NCI-H82 treated with DMSO at 0.1 percent for 48 hours (cell line): ENCODE results near the gene BNC2.

Experiments used
- DNase-seq: peaks from one replicate; lab custom pipeline; 2025; ENCODE audit not compliant: unreplicated experiment; lab: John Stamatoyannopoulos, UW

BNC2 gene

DNA sequence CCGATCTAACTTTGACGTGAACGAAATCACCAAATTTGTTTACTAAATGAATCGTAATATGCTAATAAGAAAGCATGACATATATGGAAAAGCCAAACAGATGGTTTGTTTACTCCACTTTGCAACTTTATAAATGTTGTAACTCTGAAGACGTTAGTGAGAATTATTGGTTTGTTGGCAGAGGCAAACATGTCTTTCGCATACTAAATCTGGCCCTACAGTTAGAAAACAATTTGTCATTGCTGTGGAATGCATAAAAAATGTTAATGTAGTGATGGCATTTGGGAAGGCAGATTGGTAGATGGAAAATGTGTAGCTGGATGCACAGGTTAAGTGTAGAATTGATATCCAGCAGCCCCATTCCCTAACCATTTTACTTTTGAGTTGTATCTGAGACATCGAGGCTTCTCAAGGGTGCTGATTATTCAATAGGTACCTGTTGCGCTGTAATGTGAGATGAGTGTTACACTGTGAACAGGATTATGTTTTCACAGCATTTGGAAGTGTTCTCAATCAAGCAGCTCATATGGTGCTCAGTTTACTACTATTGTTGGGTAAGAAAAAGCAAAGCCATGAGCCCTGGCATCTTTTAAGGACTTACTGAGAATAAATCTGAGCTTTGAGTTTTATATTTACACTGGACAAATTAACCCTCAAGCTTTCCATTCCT is 444.8 kb downstream of the BNC2 start:
- DNase-seq = no peak

- DNase-seq = no peak
Measured at GRCh38 chr9:16422114-16422513, 448.4 kb downstream of the BNC2 start.

GRCh38 chr9:16421532-16421931 is 448.9 kb downstream of the BNC2 start:
- DNase-seq = no peak

DNA sequence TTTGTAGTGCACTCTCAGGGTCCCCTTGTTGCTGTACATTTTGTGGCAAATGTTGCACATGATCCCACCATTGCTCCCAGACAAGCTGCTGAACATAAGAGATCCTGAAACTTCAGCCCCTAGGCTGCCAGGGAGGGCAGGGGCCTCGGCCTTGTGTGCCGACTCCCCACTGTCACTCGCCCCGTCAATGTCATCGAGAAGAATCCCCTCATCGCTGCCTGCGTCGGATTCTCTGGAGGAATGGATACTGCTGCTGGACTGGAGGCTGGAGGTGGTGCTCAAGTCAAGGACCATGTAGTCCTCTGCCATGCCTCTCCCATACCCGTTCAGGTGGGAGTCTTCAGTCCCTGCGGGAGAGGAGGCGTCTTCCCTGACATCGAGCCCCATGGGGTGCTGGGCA is 451.3 kb downstream of the BNC2 start:
- DNase-seq = no peak

- DNase-seq = no peak
Measured at GRCh38 chr9:16418721-16419120, 451.7 kb downstream of the BNC2 start.

DNA sequence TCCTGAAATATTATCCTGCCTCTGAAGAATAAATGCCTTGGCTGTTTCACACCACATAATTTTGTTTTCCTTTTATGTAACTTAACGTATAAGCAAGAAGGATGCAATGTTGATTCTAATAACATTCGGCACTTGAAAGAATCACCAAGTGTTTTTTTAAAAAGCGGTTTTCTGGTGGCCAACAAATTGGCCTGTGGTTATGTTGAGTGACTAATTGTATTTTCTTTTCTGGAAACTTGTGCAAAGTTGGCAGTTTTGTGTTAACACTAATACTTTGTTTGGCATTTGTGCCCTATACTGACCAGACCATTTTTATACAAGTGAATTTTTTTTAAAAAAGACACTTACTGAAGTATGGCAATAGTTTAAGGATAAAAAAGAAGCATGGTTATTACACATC is 452.7 kb downstream of the BNC2 start:
- no peak for DNase-seq

GRCh38 chr9:16417161-16417560 is 453.3 kb downstream of the BNC2 start:
- no peak for DNase-seq

DNA sequence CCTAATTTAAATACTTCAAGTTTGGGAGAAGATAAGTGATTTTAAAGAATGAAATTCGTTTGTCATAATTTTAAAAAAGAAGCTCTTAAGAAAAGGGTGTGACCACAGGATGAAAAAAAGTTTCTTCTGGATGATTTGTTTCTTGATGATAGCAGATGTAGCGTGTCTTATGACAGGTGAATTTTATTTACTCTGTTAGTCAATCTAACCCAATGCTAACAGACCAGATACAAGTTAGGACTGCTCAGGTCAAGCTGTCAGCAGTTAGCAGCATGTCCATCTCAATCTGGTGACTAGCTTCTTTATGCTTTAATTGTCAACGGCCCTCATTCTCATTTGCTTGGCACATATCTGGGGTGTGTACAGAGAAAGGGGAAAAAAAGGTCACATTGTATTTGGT is 456.0 kb downstream of the BNC2 start:
- DNase-seq = no peak

GRCh38 chr9:16413509-16414016 is 456.9 kb downstream of the BNC2 start:
- no peak for DNase-seq

DNA sequence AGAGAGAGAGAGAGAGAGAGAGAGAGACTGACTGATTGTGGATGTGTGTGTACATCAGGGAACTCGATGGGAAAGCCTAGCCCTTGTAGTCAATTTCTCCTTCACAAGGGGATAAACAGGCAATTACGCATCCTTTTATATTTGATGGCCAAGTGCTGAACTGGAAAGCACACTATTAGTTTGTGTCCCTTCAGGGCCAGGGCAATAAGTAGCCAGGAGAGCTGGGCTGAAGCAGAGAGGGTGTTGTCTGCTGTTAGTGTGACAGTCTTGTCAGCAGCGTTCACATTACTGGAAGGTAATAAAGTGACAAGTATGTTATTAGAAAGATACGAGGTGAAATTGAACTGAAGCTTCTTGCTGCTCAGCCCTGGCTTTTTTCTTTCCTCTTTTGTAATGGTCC is 457.7 kb downstream of the BNC2 start:
- no peak for DNase-seq

GRCh38 chr9:16411311-16411710 is 459.2 kb downstream of the BNC2 start:
- no peak for DNase-seq

- no peak for DNase-seq
Measured at GRCh38 chr9:16410601-16411280, 459.7 kb downstream of the BNC2 start.

DNA sequence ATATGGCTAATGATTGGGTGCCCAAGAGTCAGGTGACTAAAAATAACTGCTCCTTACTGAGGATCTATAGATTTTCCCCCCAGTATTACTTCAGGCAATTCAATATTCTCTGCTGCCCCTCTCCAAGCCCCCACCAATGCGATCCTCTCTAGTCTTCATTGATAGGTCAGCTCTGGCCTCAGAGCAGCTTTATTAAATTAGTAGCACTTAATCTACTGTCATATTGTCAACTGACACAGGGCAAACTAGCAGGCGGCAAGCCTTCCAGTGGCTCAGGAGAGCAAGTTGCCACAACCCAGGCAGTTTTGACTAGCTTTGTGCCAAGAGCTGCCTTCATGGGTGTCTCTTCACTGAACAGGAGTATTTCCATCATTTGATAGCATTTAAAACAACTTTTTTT is 462.9 kb downstream of the BNC2 start:
- DNase-seq = no peak

DNA sequence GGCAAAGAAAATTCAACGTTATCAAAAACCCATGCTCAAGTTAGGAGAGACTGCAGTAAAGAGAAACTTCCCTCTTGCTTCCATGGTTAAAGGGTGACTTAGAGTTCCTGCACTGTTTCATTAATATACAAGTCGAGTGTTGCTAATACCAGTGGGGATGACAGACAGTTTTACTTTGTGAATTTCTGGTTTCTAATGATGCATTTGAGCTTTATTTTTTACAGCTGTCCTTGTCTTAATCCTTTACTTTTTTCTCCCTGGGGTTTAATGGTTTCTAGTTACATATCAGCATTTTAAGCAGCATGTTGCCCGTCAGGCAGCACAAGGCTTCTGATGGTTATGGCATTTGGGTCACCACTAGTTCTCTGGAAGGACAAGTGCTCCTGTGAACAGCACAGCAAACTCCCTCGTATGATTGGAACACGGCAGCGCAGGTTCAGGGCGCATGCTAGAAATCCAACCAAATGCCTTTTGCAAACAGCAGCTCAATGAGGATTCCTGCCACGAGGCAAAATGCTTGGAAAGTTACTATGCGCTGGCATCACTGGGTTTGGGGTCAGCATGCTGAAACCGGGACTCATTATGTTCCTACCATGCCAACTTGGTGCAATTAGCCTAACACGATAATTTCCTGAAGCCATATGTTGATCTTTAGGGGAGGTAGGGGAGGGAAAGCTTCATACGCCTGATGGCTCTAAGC is 463.8 kb downstream of the BNC2 start:
- no peak for DNase-seq

GRCh38 chr9:16405421-16405820 is 465.0 kb downstream of the BNC2 start:
- DNase-seq = no peak

DNA sequence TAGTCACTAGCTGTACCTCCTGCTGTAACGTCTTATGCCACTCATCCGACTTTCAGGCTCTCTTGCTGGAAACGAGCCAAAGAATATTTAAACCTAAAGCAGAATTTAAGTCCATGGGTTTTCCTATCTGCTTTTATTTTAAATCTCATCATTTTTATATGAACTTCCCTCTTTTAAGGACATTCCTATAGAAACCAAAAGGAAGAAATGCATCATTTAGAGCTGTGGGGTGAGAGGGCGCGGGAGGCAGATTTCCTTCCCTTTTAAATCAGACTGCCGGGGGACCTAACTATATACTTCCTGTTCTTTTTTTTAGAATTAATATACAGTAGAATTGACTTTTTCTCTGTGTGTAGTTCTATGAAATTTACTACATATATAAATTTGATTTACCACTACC is 468.8 kb downstream of the BNC2 start:
- no peak for DNase-seq

DNA sequence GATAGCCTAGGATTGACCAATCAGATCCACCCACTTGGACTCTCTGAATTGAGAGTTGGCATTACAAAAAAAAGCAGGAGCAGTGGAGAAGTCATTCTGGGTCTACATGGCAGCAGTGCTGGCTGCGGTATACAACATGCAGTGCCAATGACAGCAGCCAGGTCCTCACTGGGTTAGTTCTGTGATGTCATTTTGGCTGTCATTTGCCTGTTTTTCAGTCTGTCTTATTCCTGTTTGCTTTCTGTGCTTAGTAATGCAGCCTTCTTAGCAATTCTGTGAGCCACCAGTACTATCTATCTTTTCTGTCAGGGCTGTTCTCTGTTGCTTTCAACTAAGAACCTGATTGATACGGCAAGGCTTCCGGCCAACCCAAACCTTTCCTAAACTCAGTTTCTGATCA is 471.8 kb downstream of the BNC2 start:
- no peak for DNase-seq

GRCh38 chr9:16396389-16396788 is 474.1 kb downstream of the BNC2 start:
- no peak for DNase-seq

- DNase-seq = no peak
Measured at GRCh38 chr9:16391369-16391768, 479.1 kb downstream of the BNC2 start.

DNA sequence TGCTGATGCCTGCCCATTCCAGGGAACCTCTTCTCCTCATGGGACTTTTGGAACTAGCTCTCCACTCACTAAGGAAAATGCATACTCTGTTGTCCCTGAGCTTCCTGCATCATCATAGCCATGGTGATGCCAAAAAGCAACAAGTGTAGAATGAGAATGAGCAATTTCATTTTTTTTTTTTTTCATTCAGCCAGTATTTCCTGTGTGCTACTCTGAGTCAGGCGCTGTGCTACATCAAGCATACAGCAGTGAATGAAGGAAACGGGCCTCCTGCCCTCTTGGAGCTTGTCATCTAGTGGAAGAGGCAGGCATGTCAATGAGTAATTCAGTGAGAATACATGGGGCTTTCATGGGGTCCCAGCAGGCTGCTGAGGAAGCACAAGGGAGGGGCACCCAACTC is 483.1 kb downstream of the BNC2 start:
- no peak for DNase-seq

- DNase-seq = no peak
Measured at GRCh38 chr9:16386827-16387077, 483.7 kb downstream of the BNC2 start.

DNA sequence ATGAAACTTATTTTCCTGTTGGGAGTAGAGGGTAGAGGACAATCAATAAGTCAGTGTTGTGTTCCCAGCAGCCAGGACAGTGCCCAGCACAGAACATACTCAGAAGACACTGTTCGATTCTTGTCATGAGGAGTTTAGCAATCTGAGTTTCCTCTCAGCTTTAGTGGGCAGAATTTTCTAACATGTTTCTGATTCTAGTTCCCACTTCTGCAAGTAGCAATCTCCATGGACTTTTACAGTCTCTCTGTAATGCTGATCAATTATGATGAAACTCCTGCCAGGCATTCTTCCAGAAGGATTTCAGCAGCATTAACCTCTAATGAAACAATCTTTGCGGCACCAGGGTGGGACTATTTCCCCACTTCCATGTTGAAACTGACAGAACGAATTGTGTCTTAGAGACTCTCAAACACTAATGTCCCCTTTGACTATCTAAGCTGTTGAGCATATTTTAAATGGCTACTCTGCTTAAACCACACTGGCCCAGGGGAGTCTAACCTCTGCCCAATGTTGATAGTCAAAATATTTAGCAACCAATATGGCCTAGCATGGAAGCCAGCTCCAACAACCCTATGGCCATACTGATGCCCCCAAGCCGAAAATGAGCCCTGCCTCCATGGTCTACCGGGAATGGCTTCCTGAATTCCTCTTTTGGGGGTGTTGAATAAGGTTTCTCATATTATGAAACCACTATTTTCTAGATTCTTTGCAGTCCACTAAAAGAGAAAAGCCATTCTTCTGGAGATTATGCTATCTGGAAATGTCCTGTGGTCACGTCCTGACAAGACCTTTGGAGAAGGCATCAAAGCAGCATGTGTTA is 484.3 kb downstream of the BNC2 start:
- no peak for DNase-seq
